Measurements from ENCODE around the gene TLE4.

TLE4 gene

DNA sequence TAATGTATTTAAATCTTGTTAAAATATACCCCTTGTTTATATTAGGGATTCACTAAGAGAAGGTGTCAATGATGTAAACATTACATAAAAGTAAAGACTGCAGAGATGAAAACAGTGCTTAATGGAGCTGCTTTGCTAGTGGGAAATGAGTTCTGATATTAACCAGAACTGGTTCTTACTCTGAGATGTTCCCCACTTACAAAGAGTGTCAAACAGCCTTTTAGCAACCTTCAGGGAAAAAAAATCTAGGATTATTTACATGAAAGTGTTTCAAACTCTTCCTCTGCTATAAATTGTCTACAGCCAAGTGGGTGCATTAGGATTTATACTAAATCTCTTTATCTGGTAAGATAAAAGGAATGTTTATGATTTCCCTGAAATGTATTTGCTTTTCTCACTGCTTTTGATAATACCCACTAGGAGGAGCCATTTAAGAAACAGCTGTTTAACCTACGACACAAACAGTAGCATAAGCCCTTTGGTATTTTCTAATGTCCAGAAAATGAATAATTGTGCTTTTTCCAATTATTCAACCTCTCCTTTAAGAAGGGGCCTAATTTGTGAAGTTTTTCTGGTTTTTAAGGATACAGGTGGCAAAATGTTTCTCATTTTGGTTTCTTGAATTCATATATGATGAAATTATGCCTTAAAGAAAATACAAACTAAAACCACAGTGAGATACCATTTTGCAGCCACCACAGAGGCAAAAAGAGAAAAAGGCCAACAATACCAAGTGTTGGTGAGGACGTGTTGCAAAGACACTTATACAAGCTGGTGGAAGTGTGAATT is 186.3 kb downstream of the TLE4 start:
- no peak for DNase-seq (ENCODE audit: low read depth)
- H3K4me3 ChIP-seq (ENCODE audit: low read depth, low read length), result no peak overlapping the region

DNA sequence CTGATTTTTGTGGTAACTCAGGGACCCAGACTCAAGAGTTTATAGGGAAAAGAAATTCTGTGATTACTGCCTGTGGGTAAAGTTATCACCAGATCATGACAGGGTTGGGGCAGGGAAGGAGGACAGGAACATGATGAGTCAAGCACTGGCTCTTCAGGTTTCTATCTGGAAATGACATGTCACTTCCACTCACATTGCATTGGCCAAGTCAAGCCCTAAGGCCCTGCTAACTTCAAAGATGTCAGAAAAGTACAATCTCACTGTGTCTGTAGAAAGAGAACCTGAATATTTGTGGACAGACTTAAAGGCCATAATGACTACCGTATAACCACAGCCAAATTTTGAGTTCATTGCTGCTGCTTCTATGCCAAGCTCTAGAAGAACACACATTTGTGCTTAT is 187.7 kb downstream of the TLE4 start:
- no peak overlapping the region for H3K4me3 ChIP-seq (ENCODE audit: low read depth, low read length)
- DNase-seq (ENCODE audit: low read depth), result no peak

DNA sequence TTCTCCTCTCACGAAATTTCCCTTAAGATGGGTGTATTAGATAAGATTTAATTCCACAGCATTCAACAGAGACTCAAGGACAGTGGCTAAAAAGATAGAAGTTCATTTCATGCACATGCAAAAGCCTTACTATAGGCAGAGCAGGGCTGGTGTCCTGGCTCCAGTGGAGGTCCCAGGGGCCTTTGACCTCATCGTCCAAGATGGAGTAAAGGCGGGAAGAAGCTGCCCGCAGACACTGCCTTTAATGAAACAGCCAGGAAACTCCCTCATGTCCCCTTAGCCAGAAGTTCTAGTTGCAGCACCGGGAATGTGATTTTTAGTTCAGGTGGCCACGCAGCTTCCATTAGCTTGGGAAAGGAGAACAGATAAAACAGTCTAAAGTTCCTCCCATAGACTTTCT is 190.3 kb downstream of the TLE4 start:
- no peak overlapping the region for H3K4me3 ChIP-seq (ENCODE audit: low read depth, low read length)
- no peak for DNase-seq (ENCODE audit: low read depth)

DNA sequence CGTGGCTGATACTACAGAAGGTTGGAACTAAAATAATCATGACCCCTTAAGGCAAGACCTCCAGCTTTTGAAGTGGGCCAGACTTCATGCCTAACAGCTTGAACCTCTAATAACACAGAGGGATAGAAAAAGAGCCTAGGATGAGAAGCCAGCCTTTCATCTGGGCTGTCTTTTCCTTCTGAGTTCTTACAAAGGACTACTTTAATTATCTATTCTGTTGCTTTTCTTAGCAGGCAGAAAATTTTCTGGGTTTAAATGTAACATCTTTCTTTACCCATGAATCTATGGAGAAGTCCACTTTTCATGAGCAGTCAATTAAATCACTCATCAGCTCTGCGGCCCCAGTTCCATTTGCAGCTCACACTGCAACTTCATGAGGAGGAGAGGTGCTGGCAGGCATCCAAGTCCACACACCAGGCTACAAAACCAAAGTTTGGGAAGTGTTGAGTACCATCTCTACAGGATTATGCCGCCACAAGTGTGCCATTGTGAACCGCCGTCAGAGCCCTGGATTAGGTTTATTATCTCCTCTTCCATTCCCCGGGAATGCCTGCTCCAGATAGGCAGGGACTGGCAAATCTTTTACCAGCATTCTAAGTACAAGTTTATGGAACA is 192.0 kb downstream of the TLE4 start:
- H3K4me3 ChIP-seq (ENCODE audit: low read depth, low read length), result no peak overlapping the region
- DNase-seq (ENCODE audit: low read depth), result no peak

DNA sequence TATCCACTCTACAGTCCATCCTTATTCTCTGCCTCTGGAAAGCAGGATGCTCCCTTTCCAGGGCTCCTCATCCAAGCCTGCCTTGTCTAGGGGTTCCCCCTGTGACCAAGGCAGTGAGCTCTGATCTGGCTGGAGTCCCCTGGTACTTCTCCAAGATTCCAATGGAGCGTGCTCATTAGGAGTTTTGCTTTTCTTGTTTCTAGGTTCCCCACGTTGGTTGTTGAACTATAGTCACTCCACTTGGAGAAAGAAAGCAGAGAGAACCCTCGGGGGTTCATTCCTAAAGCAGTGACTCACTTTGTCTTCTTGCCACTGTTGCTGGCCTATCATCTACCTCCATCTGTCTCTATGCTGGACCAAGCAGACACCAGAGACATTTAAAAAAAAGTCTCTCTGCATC is 192.6 kb downstream of the TLE4 start:
- peak; percentile 79 for DNase-seq (ENCODE audit: low read depth)
- H3K4me3 ChIP-seq (ENCODE audit: low read depth, low read length), result no peak overlapping the region

DNA sequence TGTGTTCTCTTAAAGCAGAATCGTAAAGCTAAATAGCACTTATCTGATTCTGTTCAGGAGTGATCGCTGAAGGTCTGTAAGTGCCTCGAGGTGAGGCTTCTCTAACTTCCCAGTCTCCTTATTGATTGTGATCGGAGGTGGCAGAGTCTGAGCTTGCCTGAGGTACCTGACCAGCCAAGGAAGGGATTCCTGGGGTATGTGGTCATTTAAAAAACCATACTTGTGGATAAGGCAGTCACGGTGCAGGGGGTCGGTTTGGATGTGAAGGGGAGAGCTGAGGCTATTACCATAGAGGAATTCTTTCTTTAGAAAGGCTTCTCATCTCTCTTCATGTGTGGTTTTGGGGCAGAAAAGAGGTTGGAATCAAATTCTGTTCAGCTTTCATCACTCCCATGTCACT is 193.7 kb downstream of the TLE4 start:
- H3K4me3 ChIP-seq (ENCODE audit: low read depth, low read length), result no peak overlapping the region
- no peak for DNase-seq (ENCODE audit: low read depth)

DNA sequence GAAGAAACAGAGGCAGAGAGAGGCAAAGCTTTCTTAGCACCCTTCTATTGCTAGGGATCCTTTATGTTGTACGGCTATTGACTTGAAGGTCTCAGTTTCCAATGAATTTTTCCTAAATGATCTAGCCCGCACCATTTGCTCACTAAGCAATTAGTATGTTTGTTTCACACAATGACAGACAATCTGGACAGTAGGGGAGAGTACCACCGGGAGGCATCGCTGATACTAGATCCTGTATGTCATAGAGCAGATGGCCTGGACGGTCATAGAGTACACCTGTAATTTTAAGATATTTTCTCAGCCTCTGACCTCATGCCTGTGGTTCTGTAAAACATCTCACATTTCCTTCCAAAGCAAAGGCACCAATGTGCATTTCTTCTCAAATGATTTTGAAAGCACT is 194.3 kb downstream of the TLE4 start:
- DNase-seq (ENCODE audit: low read depth), result no peak
- no peak overlapping the region for H3K4me3 ChIP-seq (ENCODE audit: low read depth, low read length)

DNA sequence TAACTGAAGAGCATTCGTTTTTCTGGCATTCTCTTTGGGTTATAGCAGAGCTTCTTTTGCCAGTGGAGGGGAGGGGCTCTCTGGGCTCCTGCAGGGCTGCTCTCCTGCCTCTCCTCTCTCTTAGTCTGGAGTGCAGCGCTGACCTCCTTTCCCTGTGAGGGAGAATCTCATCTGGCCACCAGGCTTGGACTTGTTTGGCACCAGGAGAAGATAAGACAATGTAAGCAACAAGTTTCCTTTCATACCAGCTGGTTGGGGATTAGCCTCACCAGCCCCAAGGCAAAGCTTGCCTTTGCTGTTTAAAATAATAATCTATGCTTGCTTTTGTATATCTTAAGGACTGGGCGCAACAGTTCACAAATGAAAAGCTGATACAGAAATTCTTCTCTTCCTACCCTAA is 196.4 kb downstream of the TLE4 start:
- DNase-seq (ENCODE audit: low read depth), result no peak
- no peak overlapping the region for H3K4me3 ChIP-seq (ENCODE audit: low read depth, low read length)

DNA sequence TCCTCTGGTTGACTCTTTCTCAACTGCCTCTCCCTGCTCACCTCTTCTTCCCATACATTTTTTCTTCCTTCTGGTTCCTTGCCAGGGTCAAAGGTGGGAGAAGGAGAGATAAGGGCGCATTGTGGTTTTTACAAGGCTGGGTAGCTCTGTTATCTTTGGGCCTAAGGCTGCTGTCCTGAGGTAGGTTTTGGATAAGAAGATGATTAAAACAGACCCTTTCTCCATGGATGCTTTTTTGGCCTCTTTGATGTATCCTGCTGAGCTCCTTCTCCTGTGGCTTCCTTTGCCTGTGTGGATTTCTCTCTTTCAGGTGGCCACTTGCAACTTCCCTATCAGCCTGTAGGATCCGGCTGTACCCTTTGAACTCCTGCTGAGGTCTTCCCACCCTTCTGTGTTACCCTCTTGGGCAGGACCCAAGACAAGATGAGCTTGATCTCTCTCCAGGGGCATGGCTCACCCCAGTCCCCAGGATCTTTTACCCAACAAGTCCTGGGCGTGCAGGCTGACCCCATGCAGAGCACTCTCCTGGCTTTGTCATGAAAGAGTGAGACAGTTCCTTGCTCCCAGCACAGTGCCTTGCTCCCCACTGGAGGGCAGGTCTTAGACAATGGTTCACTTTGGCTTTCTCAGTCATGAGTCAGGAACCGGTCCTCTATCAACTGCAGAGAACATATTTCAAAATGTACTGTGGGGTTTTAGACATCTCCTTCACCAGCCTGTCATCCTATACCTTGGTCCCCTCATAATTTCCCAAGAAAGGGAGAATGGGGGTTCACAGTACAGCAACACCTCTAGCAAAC is 197.9 kb downstream of the TLE4 start:
- DNase-seq (ENCODE audit: low read depth), result no peak
- H3K4me3 ChIP-seq (ENCODE audit: low read depth, low read length), result no peak overlapping the region

DNA sequence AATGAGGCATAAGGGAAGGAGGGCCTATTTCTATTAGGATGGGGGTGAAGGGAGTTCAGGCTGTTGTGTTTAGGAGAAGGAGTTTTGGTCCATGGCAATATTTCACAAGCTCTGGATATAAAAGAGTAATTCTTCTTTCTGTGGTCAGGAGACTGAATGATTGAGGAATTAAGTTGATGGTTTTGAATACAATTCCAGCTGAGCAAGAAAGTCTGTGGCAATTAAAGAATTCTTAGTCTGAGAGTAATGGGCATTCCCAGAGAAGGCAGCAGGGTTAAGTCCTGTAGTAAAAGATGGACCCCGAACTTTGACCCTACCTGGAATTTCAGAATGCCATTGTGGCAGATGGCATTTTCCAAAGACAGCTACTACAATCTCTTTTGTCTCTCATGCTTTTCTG is 202.6 kb downstream of the TLE4 start:
- no peak for DNase-seq (ENCODE audit: low read depth)
- no peak overlapping the region for H3K4me3 ChIP-seq (ENCODE audit: low read depth, low read length)
